ENCODE data around the gene DUS1L.

DNA sequence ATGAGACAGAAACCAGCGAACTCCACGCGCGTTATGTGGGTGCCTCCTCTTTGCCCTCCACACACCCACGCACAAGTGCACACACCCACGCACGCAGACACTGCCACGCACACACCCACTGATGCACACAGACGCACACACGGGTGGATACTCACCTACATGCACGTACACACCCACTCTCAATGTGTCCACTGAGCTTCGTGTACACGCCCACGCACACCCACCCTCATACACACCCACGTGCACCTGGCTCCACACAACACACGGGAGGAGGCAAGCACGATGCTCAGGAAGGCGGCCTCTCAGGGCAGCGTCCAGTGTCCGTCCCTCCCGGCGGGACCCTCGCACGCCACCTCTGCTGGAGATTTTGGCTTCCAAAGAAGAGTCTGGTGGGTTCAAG is 18.2 kb downstream of the DUS1L start:
- TF ChIP-seq POLR2AphosphoS5 (IDR thresholded peaks at IDR 0.05; ENCODE audit: low read depth, low read length) (no peak), TAF1 (IDR thresholded peaks at IDR 0.05; ENCODE audit: low read depth, low read length) (no peak), POLR2A (IDR thresholded peaks at IDR 0.05; ENCODE audit: low read depth, low read length) (no peak), SPI1 (IDR thresholded peaks at IDR 0.05; ENCODE audit: low read depth, low read length) (no peak), POU2F2 (IDR thresholded peaks at IDR 0.05; ENCODE audit: low read depth, low read length) (no peak)

Measured in GM12891 (cell line).